HepG2 (cell line): Measurements from ENCODE around the gene DYNC1LI1. TPM values are rescaled to one million over a fixed set of nuclear protein-coding genes. Genes with fewer than 3 reads are reported as not detected.

Experiments used
- ATAC-seq: fragments of 200-7000 bp; cut with Tn5 transposase; 3 replicates; pipeline ENCODE4 v1.9.1; 2020; ENCODE audit warnings: mild to moderate bottlenecking, moderate library complexity
- BruUV-seq: library from RNA; stranded (reverse); fragments of 400-500 nt; replicated peaks from 2 replicates; lab custom pipeline; 2021; lab: Mats Ljungman, UMichigan
- CTCF ChIA-PET: fragments of 300-600 bp; formaldehyde crosslinking; extraction: SDS; loops from one replicate; lab custom pipeline; 2021; ENCODE audit warnings: low total read pairs, inconsistent platforms, low intra/inter-chr PET ratio; lab: Yijun Ruan, JAX
- POLR2A ChIA-PET: fragments of 350-600 bp; sonication (Branson Sonifier 250); formaldehyde crosslinking; loops from one replicate; lab custom pipeline; 2020; ENCODE audit warnings: antibody characterized with exemption, inconsistent platforms; lab: Yijun Ruan, JAX
- DNase-seq: peaks from one replicate; pipeline ENCODE4 v3.0.0-alpha.2; 2015; ENCODE audit warnings: low spot score
- FAIRE-seq: peaks from 3 replicates; lab custom pipeline; 2011; peaks lifted over from hg19 to GRCh38; lab: Jason Lieb, UNC
- H2AFZ ChIP-seq: one replicate; pipeline ENCODE4 v1.6.1; 2011; ENCODE audit warnings: low read length, inconsistent platforms
- H3K27ac ChIP-seq: fragments of 300-600 bp; 3 replicates; pipeline ENCODE4 v1.8.0; 2011; ENCODE audit warnings: mixed run types, mild to moderate bottlenecking, mixed read lengths, low read length, inconsistent platforms; ENCODE audit not compliant: insufficient read depth; ENCODE audit errors: extremely low read length
- H3K27me3 ChIP-seq, 2 experiments: fragments of 200-600 bp in 1 of 2; 2 replicates in 1 of 2; 3 replicates in 1 of 2; pipeline versions ENCODE4 v1.6.0 to v1.8.0; 2011; ENCODE audit warnings: low read length in 2 of 2, mild to moderate bottlenecking in 2 of 2, moderate library complexity in 2 of 2, inconsistent platforms in 1 of 2; ENCODE audit not compliant: insufficient read depth in 2 of 2, control insufficient read depth in 1 of 2
- H3K36me3 ChIP-seq, 2 experiments: fragments of 200-600 bp in 1 of 2; replicated peaks in 1 of 2; 2 replicates in 1 of 2; 3 replicates in 1 of 2; pipeline versions ENCODE4 v1.5.1 to v1.8.0; 2011; ENCODE audit warnings: low read length in 2 of 2, inconsistent platforms in 1 of 2; ENCODE audit not compliant: insufficient read depth in 2 of 2, control insufficient read depth in 1 of 2
- H3K4me1 ChIP-seq: 2 replicates; pipeline ENCODE4 v1.5.1; 2012; ENCODE audit warnings: low read length, inconsistent platforms; ENCODE audit not compliant: insufficient read depth
- H3K4me2 ChIP-seq: 2 replicates; pipeline ENCODE4 v1.6.0; 2011; ENCODE audit warnings: low read depth, low read length, inconsistent platforms
- H3K4me3 ChIP-seq, 3 experiments: fragments of 200-600 bp in 1 of 3; sonication (generic), shearing (Covaris generic) in 1 of 3; replicated peaks in 1 of 3; 2 replicates each; pipeline ENCODE4 v1.5.1; 2011 to 2016; ENCODE audit warnings: low read length in 3 of 3, inconsistent platforms in 2 of 3, low read depth in 2 of 3, mild to moderate bottlenecking in 2 of 3, control low read depth in 1 of 3, mixed read lengths in 1 of 3; ENCODE audit not compliant: insufficient read depth in 1 of 3
- H3K79me2 ChIP-seq: one replicate; pipeline ENCODE4 v1.6.1; 2011; ENCODE audit warnings: low read length, inconsistent platforms; ENCODE audit not compliant: insufficient read depth
- H3K9ac ChIP-seq: 2 replicates; pipeline ENCODE4 v1.6.0; 2011; ENCODE audit warnings: mild to moderate bottlenecking, low read depth, low read length, inconsistent platforms; ENCODE audit not compliant: insufficient read depth
- H3K9me3 ChIP-seq: 2 replicates; pipeline ENCODE4 v1.5.1; 2012; ENCODE audit warnings: mild to moderate bottlenecking, low read length
- H4K20me1 ChIP-seq: 2 replicates; pipeline ENCODE4 v1.6.0; 2011; ENCODE audit warnings: inconsistent platforms, mild to moderate bottlenecking, low read length, moderate library complexity; ENCODE audit not compliant: insufficient read depth
- ARNT ChIP-seq: fragments of 450-650 bp; IDR thresholded peaks from 2 replicates; pipeline ENCODE4 v1.6.1; 2017
- KMT2A ChIP-seq: sonication (generic); formaldehyde crosslinking; IDR thresholded peaks from 2 replicates; pipeline ENCODE4 v1.4.0; 2020; ENCODE audit warnings: missing genetic modification reagents
- MXD3 ChIP-seq: IDR thresholded peaks from 2 replicates; pipeline ENCODE4 v1.6.1; 2016; ENCODE audit warnings: mild to moderate bottlenecking, missing biosample characterization, missing genetic modification reagents
- SOX13 ChIP-seq, 3 experiments: fragments of 450-650 bp in 1 of 3; sonication (generic) in 1 of 3; formaldehyde crosslinking in 1 of 3; IDR thresholded peaks in 2 of 3; conservative IDR thresholded peaks in 1 of 3; 2 replicates each; pipeline versions ENCODE4 v1.5.0 to v1.6.1; 2016 to 2020; ENCODE audit warnings: antibody characterized with exemption in 1 of 3, mild to moderate bottlenecking in 1 of 3, missing compliant biosample characterization in 1 of 3, missing genetic modification reagents in 1 of 3, moderate library complexity in 1 of 3
- SRSF4 ChIP-seq: fragments of 200-400 bp; formaldehyde crosslinking; IDR thresholded peaks from one replicate; pipeline ENCODE4 v1.6.1; 2018; ENCODE audit warnings: mild to moderate bottlenecking, low read depth, low read length, moderate library complexity; ENCODE audit not compliant: poor library complexity, severe bottlenecking
- WIZ ChIP-seq: sonication (generic); formaldehyde crosslinking; IDR thresholded peaks from 2 replicates; pipeline ENCODE4 v1.5.1; 2020; ENCODE audit warnings: mild to moderate bottlenecking, missing genetic modification reagents
- ZNF256 ChIP-seq: sonication (generic); formaldehyde crosslinking; conservative IDR thresholded peaks from 2 replicates; pipeline ENCODE4 v1.4.0; 2020; ENCODE audit warnings: missing genetic modification reagents
- ZNF512 ChIP-seq: sonication (generic); formaldehyde crosslinking; IDR thresholded peaks from 2 replicates; pipeline ENCODE4 v1.4.0; 2020; ENCODE audit warnings: mild to moderate bottlenecking, missing genetic modification reagents
- WGBS: methylation state at CpG from one replicate; pipeline ENCODE4 v1.1.6; 2017; ENCODE audit warnings: low lambda C conversion rate; 5-methylcytosine and 5-hydroxymethylcytosine counted together
- in situ Hi-C: cut with HindIII; loops from 2 replicates; pipeline ENCODE4 v1.10.0; 2017; ENCODE audit warnings: low pct_unique_long_range_greater_than_20kb; ENCODE audit not compliant: extremely low pct_ligation_motif_present
- intact Hi-C: fragments of 100-400 bp; cut with micrococcal nuclease; formaldehyde crosslinking; loops from one replicate; pipeline ENCODE4 v1.10.0; 2022; ENCODE audit not compliant: unreplicated experiment
- polyA plus RNA-seq, 8 experiments: library from polyadenylated mRNA; depleted of rRNA in 3 of 8; stranded (reverse) in 7 of 8; unstranded in 1 of 8; fragments of >200 nt; fragmentation: Illumina TruSeq in 4 of 8; extraction: Trizol in 4 of 8; gene quantifications; 2 replicates each; pipeline versions ENCODE4 v1.2.1 to v1.2.3, GENCODE V29; 2011 to 2016; ENCODE audit warnings: low read depth in 4 of 8, missing spikeins in 1 of 8, mixed read lengths in 1 of 8; ENCODE audit not compliant: insufficient read depth in 1 of 8
- total RNA-seq, 5 experiments: library from RNA; depleted of rRNA; stranded (reverse); fragments of >200 nt; fragmentation: Illumina TruSeq; extraction: Trizol; gene quantifications; 2 replicates each; pipeline ENCODE4 v1.2.3, GENCODE V29; 2016; ENCODE audit warnings: low read depth in 1 of 5
- TF ChIP-seq, protein P1 (sequence below): sonication (generic); formaldehyde crosslinking; IDR thresholded peaks from 2 replicates; pipeline ENCODE4 v1.5.1; 2020; ENCODE audit warnings: mild to moderate bottlenecking, missing genetic modification reagents
- TF ChIP-seq, protein P2 (sequence below): sonication (generic); formaldehyde crosslinking; IDR thresholded peaks from 2 replicates; pipeline ENCODE4 v1.5.0; 2020; ENCODE audit warnings: mild to moderate bottlenecking, missing genetic modification reagents, borderline replicate concordance

Gene DYNC1LI1
- total and polyA plus RNA-seq, 2 of the 13 experiments (the other 11 are each of a cell fraction or from before 2014, with no cell fraction given): 13.4 to 37.1 TPM

GRCh38 chr3:32488474-32489008 lies 82.1 kb downstream of the DYNC1LI1 start:
- no peak overlapping the region for H3K4me2 ChIP-seq
- H3K79me2 ChIP-seq: peaks cover 3% of the 10 kb centered on the region
- H3K9ac ChIP-seq: no peak overlapping the region
- in situ Hi-C loops: no loop called here
- peaks cover 14% of the 10 kb centered on the region for H3K4me1 ChIP-seq
- DNase-seq: no peak
- no peak for ATAC-seq
- no TSS peak for BruUV-seq
- no peak overlapping the region for H3K27ac ChIP-seq
- WGBS: 93% methylated on average over 3 of the region's 3 CpGs
- POLR2A ChIA-PET: no interaction called here
- H3K9me3 ChIP-seq: no peaks in the 10 kb centered on the region
- peaks cover 0 to 17% of the 10 kb centered on the region in 2 experiments; a peak in 3 of 5 replicates for H3K36me3 ChIP-seq
- intact Hi-C loops: no loop called here
- FAIRE-seq: no peak
- no peak overlapping the region for H2AFZ ChIP-seq
- CTCF ChIA-PET: no interaction called here
- H3K4me3 ChIP-seq: no peak overlapping the region
- H4K20me1 ChIP-seq: no peaks in the 10 kb centered on the region
- H3K27me3 ChIP-seq: no peaks in the 10 kb centered on the region
- TF ChIP-seq SOX13 (IDR thresholded peaks at IDR 0.05) (no peak), SOX13 (CRISPR knock-in tag; conservative IDR thresholded peaks at IDR 0.05 in 1 of 2, IDR thresholded peaks at IDR 0.05 in 1 of 2) (no peak), SRSF4 (no peak), ZNF256 (CRISPR knock-in tag) (no peak), KMT2A (CRISPR knock-in tag) (no peak), WIZ (CRISPR knock-in tag) (no peak), ARNT (no peak), ZNF512 (CRISPR knock-in tag) (no peak), MXD3 (CRISPR knock-in tag) (no peak)
- TF ChIP-seq, protein P1, sequence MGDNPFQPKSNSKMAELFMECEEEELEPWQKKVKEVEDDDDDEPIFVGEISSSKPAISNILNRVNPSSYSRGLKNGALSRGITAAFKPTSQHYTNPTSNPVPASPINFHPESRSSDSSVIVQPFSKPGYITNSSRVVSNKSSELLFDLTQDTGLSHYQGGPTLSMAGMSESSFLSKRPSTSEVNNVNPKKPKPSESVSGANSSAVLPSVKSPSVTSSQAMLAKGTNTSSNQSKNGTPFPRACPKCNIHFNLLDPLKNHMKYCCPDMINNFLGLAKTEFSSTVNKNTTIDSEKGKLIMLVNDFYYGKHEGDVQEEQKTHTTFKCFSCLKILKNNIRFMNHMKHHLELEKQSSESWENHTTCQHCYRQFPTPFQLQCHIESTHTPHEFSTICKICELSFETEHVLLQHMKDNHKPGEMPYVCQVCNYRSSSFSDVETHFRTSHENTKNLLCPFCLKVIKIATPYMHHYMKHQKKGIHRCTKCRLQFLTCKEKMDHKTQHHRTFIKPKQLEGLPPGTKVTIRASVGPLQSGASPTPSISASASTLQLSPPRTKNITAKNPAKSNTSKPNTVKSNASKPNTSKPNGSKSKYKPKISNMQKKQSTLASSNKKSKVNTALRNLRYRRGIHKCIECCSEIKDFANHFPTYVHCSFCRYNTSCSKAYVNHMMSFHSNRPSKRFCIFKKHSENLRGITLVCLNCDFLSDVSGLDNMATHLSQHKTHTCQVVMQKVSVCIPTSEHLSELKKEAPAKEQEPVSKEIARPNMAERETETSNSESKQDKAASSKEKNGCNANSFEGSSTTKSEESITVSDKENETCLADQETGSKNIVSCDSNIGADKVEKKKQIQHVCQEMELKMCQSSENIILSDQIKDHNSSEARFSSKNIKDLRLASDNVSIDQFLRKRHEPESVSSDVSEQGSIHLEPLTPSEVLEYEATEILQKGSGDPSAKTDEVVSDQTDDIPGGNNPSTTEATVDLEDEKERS (CRISPR knock-in tag): no peak
- TF ChIP-seq, protein P2, sequence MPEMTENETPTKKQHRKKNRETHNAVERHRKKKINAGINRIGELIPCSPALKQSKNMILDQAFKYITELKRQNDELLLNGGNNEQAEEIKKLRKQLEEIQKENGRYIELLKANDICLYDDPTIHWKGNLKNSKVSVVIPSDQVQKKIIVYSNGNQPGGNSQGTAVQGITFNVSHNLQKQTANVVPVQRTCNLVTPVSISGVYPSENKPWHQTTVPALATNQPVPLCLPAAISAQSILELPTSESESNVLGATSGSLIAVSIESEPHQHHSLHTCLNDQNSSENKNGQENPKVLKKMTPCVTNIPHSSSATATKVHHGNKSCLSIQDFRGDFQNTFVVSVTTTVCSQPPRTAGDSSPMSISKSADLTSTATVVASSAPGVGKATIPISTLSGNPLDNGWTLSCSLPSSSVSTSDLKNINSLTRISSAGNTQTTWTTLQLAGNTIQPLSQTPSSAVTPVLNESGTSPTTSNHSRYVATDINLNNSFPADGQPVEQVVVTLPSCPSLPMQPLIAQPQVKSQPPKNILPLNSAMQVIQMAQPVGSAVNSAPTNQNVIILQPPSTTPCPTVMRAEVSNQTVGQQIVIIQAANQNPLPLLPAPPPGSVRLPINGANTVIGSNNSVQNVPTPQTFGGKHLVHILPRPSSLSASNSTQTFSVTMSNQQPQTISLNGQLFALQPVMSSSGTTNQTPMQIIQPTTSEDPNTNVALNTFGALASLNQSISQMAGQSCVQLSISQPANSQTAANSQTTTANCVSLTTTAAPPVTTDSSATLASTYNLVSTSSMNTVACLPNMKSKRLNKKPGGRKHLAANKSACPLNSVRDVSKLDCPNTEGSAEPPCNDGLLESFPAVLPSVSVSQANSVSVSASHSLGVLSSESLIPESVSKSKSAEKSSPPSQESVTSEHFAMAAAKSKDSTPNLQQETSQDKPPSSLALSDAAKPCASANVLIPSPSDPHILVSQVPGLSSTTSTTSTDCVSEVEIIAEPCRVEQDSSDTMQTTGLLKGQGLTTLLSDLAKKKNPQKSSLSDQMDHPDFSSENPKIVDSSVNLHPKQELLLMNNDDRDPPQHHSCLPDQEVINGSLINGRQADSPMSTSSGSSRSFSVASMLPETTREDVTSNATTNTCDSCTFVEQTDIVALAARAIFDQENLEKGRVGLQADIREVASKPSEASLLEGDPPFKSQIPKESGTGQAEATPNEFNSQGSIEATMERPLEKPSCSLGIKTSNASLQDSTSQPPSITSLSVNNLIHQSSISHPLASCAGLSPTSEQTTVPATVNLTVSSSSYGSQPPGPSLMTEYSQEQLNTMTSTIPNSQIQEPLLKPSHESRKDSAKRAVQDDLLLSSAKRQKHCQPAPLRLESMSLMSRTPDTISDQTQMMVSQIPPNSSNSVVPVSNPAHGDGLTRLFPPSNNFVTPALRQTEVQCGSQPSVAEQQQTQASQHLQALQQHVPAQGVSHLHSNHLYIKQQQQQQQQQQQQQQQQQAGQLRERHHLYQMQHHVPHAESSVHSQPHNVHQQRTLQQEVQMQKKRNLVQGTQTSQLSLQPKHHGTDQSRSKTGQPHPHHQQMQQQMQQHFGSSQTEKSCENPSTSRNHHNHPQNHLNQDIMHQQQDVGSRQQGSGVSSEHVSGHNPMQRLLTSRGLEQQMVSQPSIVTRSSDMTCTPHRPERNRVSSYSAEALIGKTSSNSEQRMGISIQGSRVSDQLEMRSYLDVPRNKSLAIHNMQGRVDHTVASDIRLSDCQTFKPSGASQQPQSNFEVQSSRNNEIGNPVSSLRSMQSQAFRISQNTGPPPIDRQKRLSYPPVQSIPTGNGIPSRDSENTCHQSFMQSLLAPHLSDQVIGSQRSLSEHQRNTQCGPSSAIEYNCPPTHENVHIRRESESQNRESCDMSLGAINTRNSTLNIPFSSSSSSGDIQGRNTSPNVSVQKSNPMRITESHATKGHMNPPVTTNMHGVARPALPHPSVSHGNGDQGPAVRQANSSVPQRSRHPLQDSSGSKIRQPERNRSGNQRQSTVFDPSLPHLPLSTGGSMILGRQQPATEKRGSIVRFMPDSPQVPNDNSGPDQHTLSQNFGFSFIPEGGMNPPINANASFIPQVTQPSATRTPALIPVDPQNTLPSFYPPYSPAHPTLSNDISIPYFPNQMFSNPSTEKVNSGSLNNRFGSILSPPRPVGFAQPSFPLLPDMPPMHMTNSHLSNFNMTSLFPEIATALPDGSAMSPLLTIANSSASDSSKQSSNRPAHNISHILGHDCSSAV (CRISPR knock-in tag): no peak
